ENCODE data around the gene C12orf43.

DNA sequence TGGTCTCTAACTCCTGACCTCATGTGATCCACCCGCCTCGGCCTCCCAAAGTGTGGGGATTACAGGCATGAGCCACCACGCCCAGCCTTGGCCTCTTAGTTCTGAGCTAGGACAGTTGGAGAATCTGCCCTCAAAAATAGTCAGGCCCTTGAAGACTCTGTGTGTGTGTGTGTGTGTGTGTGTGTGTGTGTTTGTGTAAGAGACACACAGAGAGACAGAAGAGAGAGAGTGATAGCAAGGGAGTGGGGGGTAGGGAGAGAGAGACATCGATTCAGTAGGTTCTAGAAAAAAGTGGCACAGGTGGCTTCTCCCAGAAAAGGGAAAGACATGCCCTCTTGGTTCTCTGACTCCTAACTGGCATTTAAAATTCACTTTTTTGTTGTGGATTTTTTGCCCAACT is 32.5 kb downstream of the C12orf43 start:
- TF ChIP-seq, protein P1, sequence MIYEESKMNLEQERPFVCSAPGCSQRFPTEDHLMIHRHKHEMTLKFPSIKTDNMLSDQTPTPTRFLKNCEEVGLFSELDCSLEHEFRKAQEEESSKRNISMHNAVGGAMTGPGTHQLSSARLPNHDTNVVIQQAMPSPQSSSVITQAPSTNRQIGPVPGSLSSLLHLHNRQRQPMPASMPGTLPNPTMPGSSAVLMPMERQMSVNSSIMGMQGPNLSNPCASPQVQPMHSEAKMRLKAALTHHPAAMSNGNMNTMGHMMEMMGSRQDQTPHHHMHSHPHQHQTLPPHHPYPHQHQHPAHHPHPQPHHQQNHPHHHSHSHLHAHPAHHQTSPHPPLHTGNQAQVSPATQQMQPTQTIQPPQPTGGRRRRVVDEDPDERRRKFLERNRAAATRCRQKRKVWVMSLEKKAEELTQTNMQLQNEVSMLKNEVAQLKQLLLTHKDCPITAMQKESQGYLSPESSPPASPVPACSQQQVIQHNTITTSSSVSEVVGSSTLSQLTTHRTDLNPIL (CRISPR knock-in tag; IDR thresholded peaks at IDR 0.05; ENCODE audit: low read depth), result no peak
- TF ChIP-seq ZNF70 (CRISPR knock-in tag; IDR thresholded peaks at IDR 0.05), result no peak
- TF ChIP-seq ZNF8 (CRISPR knock-in tag; IDR thresholded peaks at IDR 0.05), result no peak
- no peak for TF ChIP-seq ZFP30 (CRISPR knock-in tag; IDR thresholded peaks at IDR 0.05)
- TF ChIP-seq OSR1 (CRISPR knock-in tag; IDR thresholded peaks at IDR 0.05), result no peak
- TF ChIP-seq, protein P2, sequence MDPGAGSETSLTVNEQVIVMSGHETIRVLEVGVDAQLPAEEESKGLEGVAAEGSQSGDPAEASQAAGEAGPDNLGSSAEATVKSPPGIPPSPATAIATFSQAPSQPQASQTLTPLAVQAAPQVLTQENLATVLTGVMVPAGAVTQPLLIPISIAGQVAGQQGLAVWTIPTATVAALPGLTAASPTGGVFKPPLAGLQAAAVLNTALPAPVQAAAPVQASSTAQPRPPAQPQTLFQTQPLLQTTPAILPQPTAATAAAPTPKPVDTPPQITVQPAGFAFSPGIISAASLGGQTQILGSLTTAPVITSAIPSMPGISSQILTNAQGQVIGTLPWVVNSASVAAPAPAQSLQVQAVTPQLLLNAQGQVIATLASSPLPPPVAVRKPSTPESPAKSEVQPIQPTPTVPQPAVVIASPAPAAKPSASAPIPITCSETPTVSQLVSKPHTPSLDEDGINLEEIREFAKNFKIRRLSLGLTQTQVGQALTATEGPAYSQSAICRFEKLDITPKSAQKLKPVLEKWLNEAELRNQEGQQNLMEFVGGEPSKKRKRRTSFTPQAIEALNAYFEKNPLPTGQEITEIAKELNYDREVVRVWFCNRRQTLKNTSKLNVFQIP (CRISPR knock-in tag; IDR thresholded peaks at IDR 0.05; ENCODE audit: borderline replicate concordance, low read depth), result no peak
- TF ChIP-seq TOX (CRISPR knock-in tag; IDR thresholded peaks at IDR 0.05; ENCODE audit: borderline replicate concordance), result no peak
- TF ChIP-seq BACH2 (CRISPR knock-in tag; IDR thresholded peaks at IDR 0.05; ENCODE audit: borderline replicate concordance), result no peak
- no peak for TF ChIP-seq ESRRG (CRISPR knock-in tag; IDR thresholded peaks at IDR 0.05)
- TF ChIP-seq ZC3H10 (CRISPR knock-in tag; IDR thresholded peaks at IDR 0.05), result no peak

Data from SK-N-SH treated with all-trans-retinoic acid at 6 μM for 48 hours (cell line).